Brain microvascular endothelial cell (primary cell): Measurements from ENCODE around the gene SNAPC2.

Source experiments
- DNase-seq: peaks from one replicate; pipeline ENCODE4 v3.0.0-alpha.2; 2020
- H3K27ac ChIP-seq: fragments of 250-450 bp; sonication (Bioruptor Pico); 2 replicates; pipeline ENCODE4 v1.5.1; 2020; ENCODE audit warnings: mild to moderate bottlenecking, moderate library complexity
- H3K27me3 ChIP-seq: fragments of 250-450 bp; sonication (Bioruptor Pico); replicated peaks from 2 replicates; pipeline ENCODE4 v1.5.1; 2020; ENCODE audit warnings: mild to moderate bottlenecking
- H3K36me3 ChIP-seq: fragments of 250-450 bp; sonication (Bioruptor Pico); replicated peaks from 2 replicates; pipeline ENCODE4 v1.5.1; 2020; ENCODE audit warnings: mild to moderate bottlenecking
- H3K4me3 ChIP-seq: 2 replicates; pipeline ENCODE4 v1.5.1; 2011; ENCODE audit warnings: low read depth, mild to moderate bottlenecking, control low read depth, low read length, moderate library complexity
- in situ Hi-C: cut with HindIII; loops from 2 replicates; pipeline ENCODE4 v1.10.0; 2017; ENCODE audit warnings: low sequenced_read_pairs, low pct_ligation_motif_present
- TF ChIP-seq, protein P1 (sequence below): IDR thresholded peaks from 2 replicates; pipeline ENCODE4 v1.5.1; 2011; ENCODE audit warnings: low read depth, mild to moderate bottlenecking, moderate library complexity, low read length, control low read depth, inconsistent platforms; ENCODE audit errors: missing control alignments

Gene SNAPC2

GRCh38 chr19:7925171-7925851 lies 5.2 kb downstream of the SNAPC2 start:
- peak; percentile 63 for DNase-seq
- in situ Hi-C loops = no loop called here
- H3K4me3 ChIP-seq = peak overlapping the region; percentile 17

DNA sequence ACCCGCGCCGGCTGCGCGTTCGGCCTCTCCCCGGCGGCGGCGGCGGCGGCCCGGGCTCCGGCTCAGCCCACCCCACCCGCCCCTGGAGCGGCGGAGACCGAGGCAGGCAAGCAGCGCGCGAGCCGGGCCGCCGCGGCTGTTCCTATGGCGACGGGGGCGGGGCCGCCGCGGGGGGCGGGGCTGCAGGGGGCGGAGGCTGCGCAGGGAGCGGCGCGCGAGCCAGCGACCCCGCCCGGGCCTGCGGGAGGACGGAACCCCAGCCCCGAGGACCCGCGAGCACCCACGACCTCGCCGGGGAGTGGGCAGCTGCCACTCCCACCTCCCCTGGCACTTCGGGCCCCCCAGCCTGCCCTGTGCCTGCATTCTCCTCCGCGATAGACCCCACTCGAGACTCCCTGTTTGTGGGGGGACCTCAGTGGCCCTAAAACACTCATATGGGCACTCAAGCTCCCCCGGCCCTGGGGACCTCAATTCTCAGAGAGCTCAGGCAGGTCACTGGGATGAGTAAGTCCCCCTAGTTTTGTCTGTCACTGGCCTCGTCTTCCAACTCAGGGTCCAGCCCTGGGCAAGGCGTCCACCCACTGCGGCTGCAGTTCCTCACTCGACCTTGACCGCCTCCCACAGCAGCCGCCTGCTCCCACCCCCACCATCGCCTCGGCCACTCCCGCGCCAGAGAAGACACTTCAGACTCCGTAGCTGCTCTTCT lies 6.0 kb downstream of the SNAPC2 start, which contains the start of gene CTXN1:
Gene CTXN1, minus strand, starts transcription at position 115 of the 706 bp plus-strand sequence. CDS start 597 bp downstream, outside the sequence.
- peak within 1 kb of the TSS; percentile 50 for H3K4me3 ChIP-seq
- in situ Hi-C loops = no loop called here
- peaks cover 14% of the 10 kb centered on the region for H3K36me3 ChIP-seq
- no peak within 1 kb of the TSS for H3K27ac ChIP-seq
- TF ChIP-seq, protein P1, sequence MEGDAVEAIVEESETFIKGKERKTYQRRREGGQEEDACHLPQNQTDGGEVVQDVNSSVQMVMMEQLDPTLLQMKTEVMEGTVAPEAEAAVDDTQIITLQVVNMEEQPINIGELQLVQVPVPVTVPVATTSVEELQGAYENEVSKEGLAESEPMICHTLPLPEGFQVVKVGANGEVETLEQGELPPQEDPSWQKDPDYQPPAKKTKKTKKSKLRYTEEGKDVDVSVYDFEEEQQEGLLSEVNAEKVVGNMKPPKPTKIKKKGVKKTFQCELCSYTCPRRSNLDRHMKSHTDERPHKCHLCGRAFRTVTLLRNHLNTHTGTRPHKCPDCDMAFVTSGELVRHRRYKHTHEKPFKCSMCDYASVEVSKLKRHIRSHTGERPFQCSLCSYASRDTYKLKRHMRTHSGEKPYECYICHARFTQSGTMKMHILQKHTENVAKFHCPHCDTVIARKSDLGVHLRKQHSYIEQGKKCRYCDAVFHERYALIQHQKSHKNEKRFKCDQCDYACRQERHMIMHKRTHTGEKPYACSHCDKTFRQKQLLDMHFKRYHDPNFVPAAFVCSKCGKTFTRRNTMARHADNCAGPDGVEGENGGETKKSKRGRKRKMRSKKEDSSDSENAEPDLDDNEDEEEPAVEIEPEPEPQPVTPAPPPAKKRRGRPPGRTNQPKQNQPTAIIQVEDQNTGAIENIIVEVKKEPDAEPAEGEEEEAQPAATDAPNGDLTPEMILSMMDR = peak; percentile 5
- no peak for DNase-seq
- no peaks in the 10 kb centered on the region for H3K27me3 ChIP-seq

More at GRCh38 chr19:7925171-7925851, 5.2 kb downstream of the SNAPC2 start:
- Histone ChIP-seq H3K27me3 (no peaks in the 10 kb centered on the region), H3K27ac (no peak overlapping the region), H3K36me3 (peaks cover 10% of the 10 kb centered on the region)
- TF ChIP-seq, protein P1 = peak; percentile 81

DNA sequence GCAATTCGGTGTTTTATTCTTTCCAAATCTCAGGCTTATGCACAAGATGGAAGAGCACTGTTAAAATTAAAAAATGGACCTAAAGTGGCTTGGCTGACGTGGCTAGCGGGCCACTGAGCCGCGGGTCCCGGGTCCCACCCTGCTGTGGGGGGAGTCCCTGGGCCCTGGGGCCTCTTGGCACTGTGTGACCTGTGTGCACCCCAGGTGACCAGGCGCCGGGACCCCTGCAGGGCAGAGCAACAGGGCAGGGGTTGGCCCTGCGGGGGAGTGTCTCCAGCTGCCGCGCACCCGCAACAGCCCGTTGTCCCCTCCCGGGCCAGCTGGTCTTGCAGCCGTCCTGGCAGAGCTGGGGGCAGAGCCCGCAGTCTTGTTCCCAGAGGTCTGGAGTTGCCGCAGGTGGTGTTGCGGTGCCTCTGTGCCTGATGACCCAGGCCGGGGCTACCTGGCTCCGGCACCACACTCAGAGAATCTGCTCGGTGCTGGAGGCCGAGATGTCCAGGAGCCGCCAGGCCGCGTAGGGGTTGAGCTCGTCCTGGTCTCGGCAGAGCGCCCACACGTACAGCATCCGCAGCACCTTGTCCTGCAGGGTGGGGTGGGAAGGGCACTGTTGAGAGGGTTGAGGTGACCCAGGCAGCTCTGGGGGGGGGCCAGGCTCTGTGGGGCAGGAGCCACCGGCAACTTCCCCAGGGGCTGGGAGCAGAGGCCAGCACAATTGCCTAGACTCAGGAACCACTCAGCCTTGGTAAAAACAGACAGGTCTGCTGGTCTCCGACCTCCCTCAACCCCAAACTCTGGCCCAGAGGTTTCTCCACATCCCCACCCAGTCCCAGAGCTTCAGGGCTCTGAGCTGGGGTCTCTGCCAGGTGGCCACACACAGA lies 6.8 kb downstream of the SNAPC2 start:
- peaks cover 21% of the 10 kb centered on the region for H3K36me3 ChIP-seq
- no peaks in the 10 kb centered on the region for H3K27me3 ChIP-seq
- DNase-seq = no peak
- H3K27ac ChIP-seq = no peak overlapping the region
- no peak overlapping the region for H3K4me3 ChIP-seq
- in situ Hi-C loops = no loop called here
- TF ChIP-seq, protein P1 = no peak

DNA sequence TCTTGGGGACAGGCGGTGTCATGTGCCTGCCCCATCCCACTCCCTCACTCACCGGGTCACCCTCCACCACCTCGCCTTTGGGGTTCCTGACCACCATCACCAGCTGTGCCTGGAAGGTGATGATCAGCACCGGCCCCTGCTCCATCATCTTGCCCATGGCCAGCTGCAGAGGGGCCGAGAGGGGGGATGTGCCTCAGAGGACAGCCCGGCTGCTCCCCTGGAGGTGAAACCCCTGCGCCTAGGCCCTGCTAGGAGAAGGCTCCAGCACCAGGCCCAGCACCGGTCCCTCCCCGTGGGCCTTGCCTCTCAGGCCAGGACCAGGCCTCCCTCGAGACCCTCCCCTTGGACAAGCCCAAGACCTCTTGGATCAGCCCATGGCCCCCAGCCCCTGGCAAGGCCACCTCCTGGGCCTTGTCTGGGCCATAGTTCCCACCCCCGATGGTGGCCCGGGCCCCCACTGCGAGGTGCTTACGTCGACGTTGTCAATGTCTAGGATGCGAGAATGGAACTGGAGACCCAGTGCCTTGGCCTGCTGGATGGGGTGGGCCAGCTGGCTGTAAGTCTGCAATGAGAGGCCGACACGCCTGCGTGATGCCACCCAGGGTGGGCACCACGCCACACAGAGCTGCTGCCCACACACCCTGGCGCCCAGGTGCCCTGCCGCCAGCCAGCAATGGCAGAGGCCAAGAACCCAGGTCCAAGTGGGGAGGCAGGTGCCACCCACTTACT lies 7.6 kb downstream of the SNAPC2 start:
- no peak for DNase-seq
- peak overlapping the region; percentile 87 for H3K27ac ChIP-seq
- no peak overlapping the region for H3K4me3 ChIP-seq
- no peaks in the 10 kb centered on the region for H3K27me3 ChIP-seq
- TF ChIP-seq, protein P1 = no peak
- H3K36me3 ChIP-seq = peaks cover 25% of the 10 kb centered on the region
- in situ Hi-C loops = no loop called here

DNA sequence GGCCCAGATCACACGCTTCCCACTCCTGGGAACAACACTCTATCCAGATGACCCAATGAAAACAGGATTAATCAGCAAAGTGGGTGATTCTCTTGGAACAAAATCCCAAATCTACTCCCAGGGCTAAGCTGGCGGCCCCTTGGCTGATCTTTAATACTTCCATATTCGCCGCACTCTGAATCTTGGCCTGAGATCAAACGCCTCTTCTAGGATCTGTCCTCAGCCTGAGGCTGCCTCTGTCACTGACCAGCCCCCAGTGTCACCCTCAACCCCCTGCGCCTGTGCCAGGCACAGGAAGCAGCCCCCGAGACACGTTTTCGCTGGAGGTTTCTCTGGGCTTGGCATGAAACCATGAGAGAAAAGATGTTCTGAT lies 8.2 kb downstream of the SNAPC2 start:
- TF ChIP-seq, protein P1 = no peak
- H3K36me3 ChIP-seq = peaks cover 26% of the 10 kb centered on the region
- no peaks in the 10 kb centered on the region for H3K27me3 ChIP-seq
- H3K27ac ChIP-seq = peak overlapping the region; percentile 87
- in situ Hi-C loops = no loop called here
- no peak overlapping the region for H3K4me3 ChIP-seq
- DNase-seq = no peak
